ENCODE data around the gene GMPPB. TPM values are rescaled to one million over a fixed set of nuclear protein-coding genes. Genes with fewer than 3 reads are reported as not detected.
A peak's percentile ranks its signal among the peaks of the same experiment; 100 is the strongest.

The GMPPB gene
- total RNA-seq = 17.0 TPM
- 13.2 TPM for polyA plus RNA-seq
- long read RNA-seq, donor 1, partial matches to known transcripts = 0 of 1 reads
- long read RNA-seq, donor 1, other reads (novel, unspliced or antisense) = 0 of 1 reads
- long read RNA-seq, donor 2, transcript GMPPB-202 (9 exons, 1,582 nt) = major isoform, 19 of 58 reads
- long read RNA-seq, donor 2, partial matches to known transcripts = 39 of 58 reads
- long read RNA-seq, donor 2, other reads (novel, unspliced or antisense) = 0 of 58 reads
- long read RNA-seq, donor 3, transcript GMPPB-202 (9 exons, 1,582 nt) = major isoform, 11 of 20 reads
- long read RNA-seq, donor 3, partial matches to known transcripts = 7 of 20 reads
- long read RNA-seq, donor 3, other reads (novel, unspliced or antisense) = 0 of 20 reads
- long read RNA-seq, donor 4, partial matches to known transcripts = 0 of 4 reads
- long read RNA-seq, donor 4, other reads (novel, unspliced or antisense) = 0 of 4 reads
- long read RNA-seq, donor 5, transcript GMPPB-202 (9 exons, 1,582 nt) = major isoform, 8 of 31 reads
- long read RNA-seq, donor 5, partial matches to known transcripts = 23 of 31 reads
- long read RNA-seq, donor 5, other reads (novel, unspliced or antisense) = 0 of 31 reads
- long read RNA-seq, donor 6, transcript GMPPB-202 (9 exons, 1,582 nt) = major isoform, 9 of 11 reads
- long read RNA-seq, donor 6, partial matches to known transcripts = 0 of 11 reads
- long read RNA-seq, donor 6, other reads (novel, unspliced or antisense) = 0 of 11 reads
- long read RNA-seq, donor 7, partial matches to known transcripts = 0 of 6 reads
- long read RNA-seq, donor 7, other reads (novel, unspliced or antisense) = 0 of 6 reads
- long read RNA-seq, donor 8, partial matches to known transcripts = 0 of 4 reads
- long read RNA-seq, donor 8, other reads (novel, unspliced or antisense) = 0 of 4 reads
- long read RNA-seq, donor 9, partial matches to known transcripts = 0 of 5 reads
- long read RNA-seq, donor 9, other reads (novel, unspliced or antisense) = 0 of 5 reads
- long read RNA-seq, donor 10, full-length matches to known transcripts = 12 of 12 reads
- long read RNA-seq, donor 10, partial matches to known transcripts = 0 of 12 reads
- long read RNA-seq, donor 10, other reads (novel, unspliced or antisense) = 0 of 12 reads

GRCh38 chr3:49723628-49724551, at the start of gene GMPPB:
TSS of gene GMPPB (minus strand) at chr3:49723951. CDS start at chr3:49723726, 225 bp downstream.
- WGBS = under 1% methylated on average over 102 of the region's 102 CpGs
- Histone ChIP-seq H3K27me3 (ENCODE audit: control insufficient read depth in 2 of 2, insufficient read depth in 1 of 2, low read length in 1 of 2) (no peaks in the 10 kb centered on the region), H3K4me3 (ENCODE audit: low read length in 2 of 2) (peak within 1 kb of the TSS; percentile 88 to 97), H3K9me3 (ENCODE audit: control insufficient read depth in 2 of 2, insufficient read depth in 1 of 2, low read length in 1 of 2) (no peaks in the 10 kb centered on the region), H3K36me3 (ENCODE audit: control insufficient read depth in 2 of 2, insufficient read depth in 2 of 2, low read length in 1 of 2) (peaks cover 47 to 62% of the 10 kb centered on the region in 2 donors), H3K4me1 (ENCODE audit: control insufficient read depth in 2 of 2, insufficient read depth in 2 of 2, low read length in 2 of 2) (peaks cover 11 to 32% of the 10 kb centered on the region in 2 donors), H3K27ac (ENCODE audit: low read depth in 1 of 2, low read length in 1 of 2) (peak within 1 kb of the TSS; percentile 93 to 99)
- peak in 8 of 9 donors; percentile 71 to 93 (median 84) for DNase-seq (ENCODE audit: low read depth in 6 of 9, low spot score in 9 of 9)

GRCh38 chr3:49772703-49773102, 49.0 kb upstream of the GMPPB start:
- DNase-seq (ENCODE audit: low read depth in 6 of 9, low spot score in 9 of 9) = no peak
- no peak overlapping the region for H3K4me3 ChIP-seq (ENCODE audit: low read length in 2 of 2)
- peaks cover 12 to 23% of the 10 kb centered on the region in 2 donors for H3K36me3 ChIP-seq (ENCODE audit: control insufficient read depth in 2 of 2, insufficient read depth in 2 of 2, low read length in 1 of 2)
- no peaks in the 10 kb centered on the region for H3K9me3 ChIP-seq (ENCODE audit: control insufficient read depth in 2 of 2, insufficient read depth in 1 of 2, low read length in 1 of 2)
- H3K4me1 ChIP-seq (ENCODE audit: control insufficient read depth in 2 of 2, insufficient read depth in 2 of 2, low read length in 2 of 2) = no peaks in the 10 kb centered on the region
- no peak overlapping the region for H3K27ac ChIP-seq (ENCODE audit: low read depth in 1 of 2, low read length in 1 of 2)
- H3K27me3 ChIP-seq (ENCODE audit: control insufficient read depth in 2 of 2, insufficient read depth in 1 of 2, low read length in 1 of 2) = no peaks in the 10 kb centered on the region
- 97% methylated on average over 2 of the region's 2 CpGs for WGBS

- 96% methylated on average over 1 of the region's 1 CpG for WGBS
- H3K4me1 ChIP-seq (ENCODE audit: control insufficient read depth in 2 of 2, insufficient read depth in 2 of 2, low read length in 2 of 2) = no peaks in the 10 kb centered on the region
These were observed 47.7 kb upstream of the GMPPB start for GRCh38 chr3:49771340-49771938.

GRCh38 chr3:49769926-49770325, 46.2 kb upstream of the GMPPB start:
- H3K27ac ChIP-seq (ENCODE audit: low read depth in 1 of 2, low read length in 1 of 2) = no peak overlapping the region

More at GRCh38 chr3:49771340-49771938, 47.7 kb upstream of the GMPPB start:
- H3K4me3 ChIP-seq (ENCODE audit: low read length in 2 of 2) = no peak overlapping the region
- H3K9me3 ChIP-seq (ENCODE audit: control insufficient read depth in 2 of 2, insufficient read depth in 1 of 2, low read length in 1 of 2) = no peaks in the 10 kb centered on the region
- peaks cover 7 to 18% of the 10 kb centered on the region in 2 donors for H3K36me3 ChIP-seq (ENCODE audit: control insufficient read depth in 2 of 2, insufficient read depth in 2 of 2, low read length in 1 of 2)
- DNase-seq (ENCODE audit: low read depth in 6 of 9, low spot score in 9 of 9) = no peak
- H3K27ac ChIP-seq (ENCODE audit: low read depth in 1 of 2, low read length in 1 of 2) = no peak overlapping the region
- H3K27me3 ChIP-seq (ENCODE audit: control insufficient read depth in 2 of 2, insufficient read depth in 1 of 2, low read length in 1 of 2) = no peaks in the 10 kb centered on the region

GRCh38 chr3:49769286-49769915, 45.6 kb upstream of the GMPPB start:
- WGBS = over 99% methylated on average over 3 of the region's 3 CpGs
- H3K27me3 ChIP-seq (ENCODE audit: control insufficient read depth in 2 of 2, insufficient read depth in 1 of 2, low read length in 1 of 2) = no peaks in the 10 kb centered on the region
- DNase-seq (ENCODE audit: low read depth in 6 of 9, low spot score in 9 of 9) = no peak
- no peaks in the 10 kb centered on the region for H3K9me3 ChIP-seq (ENCODE audit: control insufficient read depth in 2 of 2, insufficient read depth in 1 of 2, low read length in 1 of 2)
- H3K27ac ChIP-seq (ENCODE audit: low read depth in 1 of 2, low read length in 1 of 2) = no peak overlapping the region
- no peak overlapping the region for H3K4me3 ChIP-seq (ENCODE audit: low read length in 2 of 2)
- no peaks in the 10 kb centered on the region for H3K4me1 ChIP-seq (ENCODE audit: control insufficient read depth in 2 of 2, insufficient read depth in 2 of 2, low read length in 2 of 2)
- H3K36me3 ChIP-seq (ENCODE audit: control insufficient read depth in 2 of 2, insufficient read depth in 2 of 2, low read length in 1 of 2) = peaks cover 0 to 7% of the 10 kb centered on the region in 2 donors

More at GRCh38 chr3:49769926-49770325, 46.2 kb upstream of the GMPPB start:
- Histone ChIP-seq H3K27me3 (ENCODE audit: control insufficient read depth in 2 of 2, insufficient read depth in 1 of 2, low read length in 1 of 2) (no peaks in the 10 kb centered on the region), H3K9me3 (ENCODE audit: control insufficient read depth in 2 of 2, insufficient read depth in 1 of 2, low read length in 1 of 2) (no peaks in the 10 kb centered on the region), H3K4me3 (ENCODE audit: low read length in 2 of 2) (no peak overlapping the region), H3K36me3 (ENCODE audit: control insufficient read depth in 2 of 2, insufficient read depth in 2 of 2, low read length in 1 of 2) (peaks cover 0 to 10% of the 10 kb centered on the region in 2 donors), H3K4me1 (ENCODE audit: control insufficient read depth in 2 of 2, insufficient read depth in 2 of 2, low read length in 2 of 2) (no peaks in the 10 kb centered on the region)
- no peak for DNase-seq (ENCODE audit: low read depth in 6 of 9, low spot score in 9 of 9)

- Histone ChIP-seq H3K4me1 (ENCODE audit: control insufficient read depth in 2 of 2, insufficient read depth in 2 of 2, low read length in 2 of 2) (no peaks in the 10 kb centered on the region), H3K36me3 (ENCODE audit: control insufficient read depth in 2 of 2, insufficient read depth in 2 of 2, low read length in 1 of 2) (peaks cover 0 to 6% of the 10 kb centered on the region in 2 donors), H3K27ac (ENCODE audit: low read depth in 1 of 2, low read length in 1 of 2) (no peak overlapping the region), H3K4me3 (ENCODE audit: low read length in 2 of 2) (no peak overlapping the region), H3K9me3 (ENCODE audit: control insufficient read depth in 2 of 2, insufficient read depth in 1 of 2, low read length in 1 of 2) (no peaks in the 10 kb centered on the region), H3K27me3 (ENCODE audit: control insufficient read depth in 2 of 2, insufficient read depth in 1 of 2, low read length in 1 of 2) (no peaks in the 10 kb centered on the region)
- DNase-seq (ENCODE audit: low read depth in 6 of 9, low spot score in 9 of 9) = no peak
- WGBS = 99% methylated on average over 4 of the region's 4 CpGs
These were observed 40.2 kb upstream of the GMPPB start for GRCh38 chr3:49763981-49764380.

- H3K36me3 ChIP-seq (ENCODE audit: control insufficient read depth in 2 of 2, insufficient read depth in 2 of 2, low read length in 1 of 2) = peaks cover 0 to 5% of the 10 kb centered on the region in 2 donors
- H3K4me1 ChIP-seq (ENCODE audit: control insufficient read depth in 2 of 2, insufficient read depth in 2 of 2, low read length in 2 of 2) = no peaks in the 10 kb centered on the region
- no peaks in the 10 kb centered on the region for H3K27me3 ChIP-seq (ENCODE audit: control insufficient read depth in 2 of 2, insufficient read depth in 1 of 2, low read length in 1 of 2)
- no peak overlapping the region for H3K27ac ChIP-seq (ENCODE audit: low read depth in 1 of 2, low read length in 1 of 2)
- H3K9me3 ChIP-seq (ENCODE audit: control insufficient read depth in 2 of 2, insufficient read depth in 1 of 2, low read length in 1 of 2) = no peaks in the 10 kb centered on the region
- no peak overlapping the region for H3K4me3 ChIP-seq (ENCODE audit: low read length in 2 of 2)
- no peak for DNase-seq (ENCODE audit: low read depth in 6 of 9, low spot score in 9 of 9)
- WGBS = 97% methylated on average over 3 of the region's 3 CpGs
These were observed 37.9 kb upstream of the GMPPB start for GRCh38 chr3:49761661-49762060.

All from thymus (tissue), 14 donors.